ENCODE results near the gene MACROD1. TPM values are rescaled to one million over a fixed set of nuclear protein-coding genes. Genes with fewer than 3 reads are reported as not detected.

Gene MACROD1
- total and polyA plus RNA-seq, 12 donors, result 5.5 to 62.9 (median 26.8) TPM

DNA sequence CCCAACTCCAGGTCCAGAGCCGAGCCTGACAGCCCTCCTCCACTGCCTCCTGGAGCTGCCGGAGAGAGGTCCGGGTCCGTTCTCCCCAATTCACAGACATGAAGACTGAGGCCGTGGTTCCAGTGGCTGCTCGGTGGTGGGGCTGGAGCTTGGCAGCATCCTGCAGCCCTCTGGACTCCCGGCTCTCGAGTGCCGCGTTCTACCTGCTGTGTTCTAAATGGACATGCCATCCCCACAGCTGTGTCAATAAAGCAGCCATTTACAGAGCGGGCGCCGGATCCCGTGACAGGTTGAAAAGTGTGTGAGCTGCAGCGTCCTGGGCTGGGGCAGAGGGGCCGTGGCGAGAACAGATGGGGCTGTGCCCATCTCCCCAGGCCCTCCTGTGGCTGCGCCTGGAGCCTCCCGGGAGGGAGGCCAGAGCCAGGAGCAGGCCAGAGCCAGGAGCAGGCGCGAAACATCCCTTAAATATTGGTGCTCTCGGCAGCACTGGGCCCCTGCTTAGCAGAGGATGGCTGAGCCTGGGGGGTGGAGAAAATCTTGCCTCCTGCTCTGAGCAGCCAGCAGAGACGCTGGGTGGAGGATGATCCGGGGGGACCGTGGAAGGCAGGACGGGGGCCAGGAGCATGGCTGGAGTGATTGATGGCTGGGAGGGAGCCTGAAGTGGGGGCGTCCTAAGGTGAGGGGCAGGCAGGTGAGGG lies 84.0 kb downstream of the MACROD1 start:
- TF ChIP-seq POLR2A (IDR thresholded peaks at IDR 0.05), result no peak
- TF ChIP-seq, protein P1, sequence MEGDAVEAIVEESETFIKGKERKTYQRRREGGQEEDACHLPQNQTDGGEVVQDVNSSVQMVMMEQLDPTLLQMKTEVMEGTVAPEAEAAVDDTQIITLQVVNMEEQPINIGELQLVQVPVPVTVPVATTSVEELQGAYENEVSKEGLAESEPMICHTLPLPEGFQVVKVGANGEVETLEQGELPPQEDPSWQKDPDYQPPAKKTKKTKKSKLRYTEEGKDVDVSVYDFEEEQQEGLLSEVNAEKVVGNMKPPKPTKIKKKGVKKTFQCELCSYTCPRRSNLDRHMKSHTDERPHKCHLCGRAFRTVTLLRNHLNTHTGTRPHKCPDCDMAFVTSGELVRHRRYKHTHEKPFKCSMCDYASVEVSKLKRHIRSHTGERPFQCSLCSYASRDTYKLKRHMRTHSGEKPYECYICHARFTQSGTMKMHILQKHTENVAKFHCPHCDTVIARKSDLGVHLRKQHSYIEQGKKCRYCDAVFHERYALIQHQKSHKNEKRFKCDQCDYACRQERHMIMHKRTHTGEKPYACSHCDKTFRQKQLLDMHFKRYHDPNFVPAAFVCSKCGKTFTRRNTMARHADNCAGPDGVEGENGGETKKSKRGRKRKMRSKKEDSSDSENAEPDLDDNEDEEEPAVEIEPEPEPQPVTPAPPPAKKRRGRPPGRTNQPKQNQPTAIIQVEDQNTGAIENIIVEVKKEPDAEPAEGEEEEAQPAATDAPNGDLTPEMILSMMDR (IDR thresholded peaks at IDR 0.05), result no peak
- H3K4me1 ChIP-seq (replicated peaks in 1 of 2), result no peaks in the 10 kb centered on the region
- intact Hi-C loops (cut with DNase I), result no loop called here
- DNase-seq, result no peak
- no peaks in the 10 kb centered on the region for H3K36me3 ChIP-seq (replicated peaks in 1 of 2)
- no peak overlapping the region for H3K27ac ChIP-seq
- H3K27me3 ChIP-seq, result no peaks in the 10 kb centered on the region
- 86 to 93% (median 87%) methylated on average over 10 to 27 of the region's 27 CpGs for WGBS, 4 donors
- no peaks in the 10 kb centered on the region for H3K9me3 ChIP-seq (replicated peaks in 1 of 3)
- no peak overlapping the region for H3K4me3 ChIP-seq

DNA sequence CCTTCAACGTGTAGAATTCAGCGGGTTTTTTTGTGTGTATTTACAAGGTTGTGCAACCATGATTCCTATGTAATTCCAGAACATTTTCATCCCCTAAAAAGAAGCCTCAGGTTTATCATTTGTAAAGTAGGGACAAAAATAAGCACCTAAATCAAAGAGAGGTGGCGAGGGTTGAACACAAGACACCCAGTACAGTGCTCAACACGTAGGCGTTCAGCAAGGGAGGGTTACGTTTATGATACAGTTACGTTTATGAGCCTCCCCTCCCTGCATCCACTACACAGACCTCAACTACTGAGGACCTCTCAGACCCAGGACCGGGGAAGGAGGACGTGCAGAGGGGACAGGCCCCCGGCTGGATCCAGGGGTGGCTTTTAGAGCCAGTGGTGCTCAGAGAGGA lies 85.5 kb downstream of the MACROD1 start:
- no peak for TF ChIP-seq POLR2A (IDR thresholded peaks at IDR 0.05)
- TF ChIP-seq, protein P1 (IDR thresholded peaks at IDR 0.05), result no peak
- intact Hi-C loops (cut with DNase I), result no loop called here
- Histone ChIP-seq H3K36me3 (replicated peaks in 1 of 2) (no peaks in the 10 kb centered on the region), H3K27me3 (no peaks in the 10 kb centered on the region), H3K27ac (no peak overlapping the region), H3K9me3 (replicated peaks in 1 of 3) (no peaks in the 10 kb centered on the region), H3K4me3 (no peak overlapping the region), H3K4me1 (replicated peaks in 1 of 2) (no peaks in the 10 kb centered on the region)
- WGBS, 4 donors, result 92 to 93% (median 92%) methylated on average over 10 of the region's 10 CpGs
- no peak for DNase-seq

DNA sequence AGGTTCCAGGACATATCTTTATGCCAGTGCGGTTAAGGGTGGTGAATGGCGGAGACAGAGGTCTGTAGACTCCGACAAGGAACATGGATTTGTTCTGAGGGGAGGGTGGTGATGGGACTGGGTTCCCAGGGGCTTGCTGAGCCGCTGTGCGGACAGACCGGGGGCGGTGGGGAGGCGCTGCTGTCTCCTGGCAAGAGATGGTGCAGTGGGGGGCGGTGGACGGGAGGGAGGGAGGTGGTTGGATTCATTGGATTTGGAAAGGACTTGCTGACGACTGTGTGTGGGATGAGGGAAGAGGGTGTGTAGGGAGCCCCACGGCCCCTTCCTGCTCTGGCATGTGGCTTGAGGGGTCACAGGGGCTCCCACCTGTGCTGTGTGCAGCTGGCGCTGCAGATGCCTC lies 87.0 kb downstream of the MACROD1 start:
- TF ChIP-seq POLR2A (IDR thresholded peaks at IDR 0.05), result no peak
- TF ChIP-seq, protein P1 (IDR thresholded peaks at IDR 0.05), result no peak
- Histone ChIP-seq H3K4me3 (no peak overlapping the region), H3K27ac (no peak overlapping the region), H3K4me1 (replicated peaks in 1 of 2) (no peaks in the 10 kb centered on the region), H3K36me3 (replicated peaks in 1 of 2) (no peaks in the 10 kb centered on the region), H3K9me3 (replicated peaks in 1 of 3) (no peaks in the 10 kb centered on the region), H3K27me3 (no peaks in the 10 kb centered on the region)
- DNase-seq, result no peak
- 77 to 89% (median 83%) methylated on average over 11 to 13 of the region's 13 CpGs for WGBS, 4 donors
- intact Hi-C loops (cut with DNase I), result no loop called here

DNA sequence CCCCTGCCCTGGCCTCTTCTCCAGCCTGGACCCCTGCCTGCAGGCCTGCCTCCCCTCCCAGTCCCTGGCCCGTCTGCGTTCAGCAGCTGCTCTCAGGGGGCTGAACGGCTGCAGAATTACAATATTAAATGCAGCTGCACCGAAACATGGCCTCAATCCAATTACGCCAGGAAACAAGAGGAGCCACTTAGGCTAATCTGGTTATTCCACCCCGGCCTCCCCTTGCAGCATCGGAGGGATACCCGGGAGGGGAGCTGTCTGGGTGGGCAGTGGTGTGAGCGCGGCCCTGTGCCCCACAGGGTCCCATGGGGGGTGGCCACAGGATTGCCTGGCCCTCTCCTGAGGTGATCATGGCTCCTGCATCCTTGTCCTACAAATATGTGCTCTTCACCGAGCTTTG lies 87.6 kb downstream of the MACROD1 start:
- peak in 1 of 7 donors; percentile 79 for DNase-seq
- WGBS, 4 donors, result 69 to 88% (median 77%) methylated on average over 10 to 11 of the region's 11 CpGs
- H3K9me3 ChIP-seq (replicated peaks in 1 of 3), result no peaks in the 10 kb centered on the region
- no peaks in the 10 kb centered on the region for H3K4me1 ChIP-seq (replicated peaks in 1 of 2)
- H3K36me3 ChIP-seq (replicated peaks in 1 of 2), result no peaks in the 10 kb centered on the region
- H3K27ac ChIP-seq, result no peak overlapping the region
- no peak for TF ChIP-seq POLR2A (IDR thresholded peaks at IDR 0.05)
- TF ChIP-seq, protein P1 (IDR thresholded peaks at IDR 0.05), result no peak
- H3K4me3 ChIP-seq, result no peak overlapping the region
- no peaks in the 10 kb centered on the region for H3K27me3 ChIP-seq
- intact Hi-C loops (cut with DNase I), result no loop called here

Data from adrenal gland (tissue), 12 donors.